GM19023 (cell line): ENCODE measurements around the gene ZDHHC14.
"Not testable (repeated sequence)": the region's sequence is repeated elsewhere in the genome, so short reads cannot be mapped to it uniquely, and the experiment has no call there.

Source experiments
- ATAC-seq: cut with Tn5 transposase; IDR thresholded peaks from one replicate; pipeline ENCODE4 v1.9.1; 2021; ENCODE audit warnings: mild to moderate bottlenecking, moderate library complexity; ENCODE audit not compliant: unreplicated experiment

Gene ZDHHC14

GRCh38 chr6:157674061-157674460, 293.1 kb downstream of the ZDHHC14 start:
- no peak for ATAC-seq

- no peak for ATAC-seq
Measured at GRCh38 chr6:157675831-157676230, 294.8 kb downstream of the ZDHHC14 start.

- no peak for ATAC-seq
Measured at GRCh38 chr6:157676241-157676640, 295.3 kb downstream of the ZDHHC14 start.

GRCh38 chr6:157677235-157677634, 296.2 kb downstream of the ZDHHC14 start:
- no peak for ATAC-seq

GRCh38 chr6:157679605-157680580, 298.9 kb downstream of the ZDHHC14 start:
- no peak for ATAC-seq

- no peak for ATAC-seq
Measured at GRCh38 chr6:157681041-157681650, 300.2 kb downstream of the ZDHHC14 start.

GRCh38 chr6:157682856-157683481, 302.0 kb downstream of the ZDHHC14 start:
- ATAC-seq = no peak

- no peak for ATAC-seq
Measured at GRCh38 chr6:157683707-157684106, 302.7 kb downstream of the ZDHHC14 start.

GRCh38 chr6:157684620-157685299, 303.8 kb downstream of the ZDHHC14 start:
- no peak for ATAC-seq

- ATAC-seq = no peak
Measured at GRCh38 chr6:157685596-157686280, 304.7 kb downstream of the ZDHHC14 start.

GRCh38 chr6:157688275-157688959, 307.4 kb downstream of the ZDHHC14 start:
- no peak for ATAC-seq

GRCh38 chr6:157688960-157689599, 308.1 kb downstream of the ZDHHC14 start:
- no peak for ATAC-seq

GRCh38 chr6:157689875-157690274, 308.9 kb downstream of the ZDHHC14 start:
- no peak for ATAC-seq

- ATAC-seq = no peak
Measured at GRCh38 chr6:157690441-157691210, 309.6 kb downstream of the ZDHHC14 start.

- not testable (repeated sequence) for ATAC-seq
Measured at GRCh38 chr6:157691621-157692020, 310.6 kb downstream of the ZDHHC14 start.

GRCh38 chr6:157693867-157694266, 312.9 kb downstream of the ZDHHC14 start:
- no peak for ATAC-seq

GRCh38 chr6:157695301-157696040, 314.5 kb downstream of the ZDHHC14 start:
- no peak for ATAC-seq
